ENCODE measurements around the gene OCSTAMP.

Gene OCSTAMP

GRCh38 chr20:46512943-46513844 lies 37.3 kb downstream of the OCSTAMP start, which contains the start of gene ZNF334:
Gene ZNF334 (minus strand): TSS chr20:46513559. CDS start chr20:46512102, 1,457 bp downstream.
- no peak for TF ChIP-seq POLR2AphosphoS5 (IDR thresholded peaks at IDR 0.05; ENCODE audit: low read depth)
- no peak for TF ChIP-seq GABPA (IDR thresholded peaks at IDR 0.05; ENCODE audit: low read depth)
- no peak for TF ChIP-seq REST (IDR thresholded peaks at IDR 0.05; ENCODE audit: insufficient replicate concordance, low read depth)
- TF ChIP-seq SPI1 (IDR thresholded peaks at IDR 0.05; ENCODE audit: borderline replicate concordance, low read depth) = 0 out of 2 replicates have a peak, but pooled peaks have one; percentile 6
- no peak for TF ChIP-seq CTCF (IDR thresholded peaks at IDR 0.05; ENCODE audit: insufficient read depth, low read length)
- Histone ChIP-seq H3K4me3 (replicated peaks; ENCODE audit: insufficient read depth, low read length) (peak within 1 kb of the TSS; percentile 43), H3K27ac (replicated peaks) (no peak within 1 kb of the TSS), H3K27me3 (ENCODE audit: insufficient read depth, poor library complexity, severe bottlenecking) (peaks cover 15% of the 10 kb centered on the region)
- DNase-seq (ENCODE audit: low read depth in 1 of 2, low spot score in 1 of 2) = peak in 1 of 2 experiments; percentile 15

GRCh38 chr20:46509523-46509922 lies 40.9 kb downstream of the OCSTAMP start:
- Histone ChIP-seq H3K27me3 (ENCODE audit: insufficient read depth, poor library complexity, severe bottlenecking) (peaks cover 15% of the 10 kb centered on the region), H3K27ac (replicated peaks) (no peak overlapping the region), H3K4me3 (replicated peaks; ENCODE audit: insufficient read depth, low read length) (no peak overlapping the region)
- TF ChIP-seq REST (IDR thresholded peaks at IDR 0.05; ENCODE audit: insufficient replicate concordance, low read depth) = no peak
- TF ChIP-seq POLR2AphosphoS5 (IDR thresholded peaks at IDR 0.05; ENCODE audit: low read depth) = no peak
- no peak for TF ChIP-seq GABPA (IDR thresholded peaks at IDR 0.05; ENCODE audit: low read depth)
- no peak for TF ChIP-seq SPI1 (IDR thresholded peaks at IDR 0.05; ENCODE audit: borderline replicate concordance, low read depth)
- TF ChIP-seq CTCF (IDR thresholded peaks at IDR 0.05; ENCODE audit: insufficient read depth, low read length) = no peak
- no peak for DNase-seq (ENCODE audit: low read depth in 1 of 2, low spot score in 1 of 2)

- TF ChIP-seq POLR2AphosphoS5 (IDR thresholded peaks at IDR 0.05; ENCODE audit: low read depth) (no peak), CTCF (IDR thresholded peaks at IDR 0.05; ENCODE audit: insufficient read depth, low read length) (no peak), REST (IDR thresholded peaks at IDR 0.05; ENCODE audit: insufficient replicate concordance, low read depth) (no peak)
- Histone ChIP-seq H3K4me3 (replicated peaks; ENCODE audit: insufficient read depth, low read length) (no peak overlapping the region), H3K27ac (replicated peaks) (no peak overlapping the region), H3K27me3 (ENCODE audit: insufficient read depth, poor library complexity, severe bottlenecking) (peaks cover 4% of the 10 kb centered on the region)
- no peak for DNase-seq (ENCODE audit: low read depth in 1 of 2, low spot score in 1 of 2)
Observed at GRCh38 chr20:46507760-46508407, 42.6 kb downstream of the OCSTAMP start.
